NK-92 (cell line): ENCODE measurements around the gene EXOC4.

ENCODE experiments used
- DNase-seq: peaks from one replicate; lab custom pipeline; 2025; ENCODE audit not compliant: unreplicated experiment; lab: John Stamatoyannopoulos, UW

EXOC4 gene

DNA sequence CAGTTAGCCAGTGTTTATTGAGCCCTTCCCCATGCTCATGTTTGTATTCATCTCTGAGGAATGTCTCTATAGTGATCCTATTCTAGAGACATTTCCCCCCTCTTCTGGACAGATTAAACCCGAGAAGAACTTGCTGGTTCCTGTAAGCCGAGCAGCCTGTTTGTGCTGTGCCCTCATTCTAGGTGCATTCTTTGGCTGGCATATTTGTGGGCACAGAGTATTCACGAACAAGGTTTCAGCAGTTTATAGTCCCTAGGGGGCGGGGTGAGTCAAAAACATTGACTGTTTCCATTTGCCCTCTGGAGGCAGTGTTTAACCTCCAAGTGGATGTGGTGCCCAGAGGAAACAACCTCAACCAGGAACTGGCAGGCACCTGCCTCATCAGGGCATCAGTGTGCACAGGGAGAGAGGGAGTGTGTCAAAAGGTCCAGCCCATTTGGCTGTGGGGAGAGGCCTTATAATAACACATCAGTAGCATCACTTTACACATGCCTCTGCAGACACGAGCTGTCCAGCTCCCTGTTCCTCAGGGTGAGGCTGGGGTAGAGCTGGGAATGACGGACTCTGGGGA is 600.9 kb downstream of the EXOC4 start:
- DNase-seq = no peak

DNA sequence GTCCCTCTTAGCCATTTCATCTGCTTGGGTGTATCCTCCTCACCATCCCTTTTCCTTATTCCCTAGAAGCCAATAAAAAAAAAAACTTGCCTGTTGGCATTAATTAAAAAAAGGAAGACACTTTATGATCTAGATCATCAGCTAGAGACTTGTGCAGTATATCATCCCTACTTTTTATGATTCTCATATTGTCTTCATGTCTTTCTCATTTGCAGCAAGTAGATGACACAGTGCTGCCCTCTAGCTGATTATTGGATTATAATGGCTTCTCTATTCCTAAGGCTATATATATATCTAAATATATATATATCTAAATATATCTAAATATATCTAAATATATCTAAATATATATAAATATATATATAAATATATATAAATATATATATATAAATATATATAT is 601.9 kb downstream of the EXOC4 start:
- DNase-seq = no peak

GRCh38 chr7:133857376-133858119 is 604.7 kb downstream of the EXOC4 start:
- no peak for DNase-seq

DNA sequence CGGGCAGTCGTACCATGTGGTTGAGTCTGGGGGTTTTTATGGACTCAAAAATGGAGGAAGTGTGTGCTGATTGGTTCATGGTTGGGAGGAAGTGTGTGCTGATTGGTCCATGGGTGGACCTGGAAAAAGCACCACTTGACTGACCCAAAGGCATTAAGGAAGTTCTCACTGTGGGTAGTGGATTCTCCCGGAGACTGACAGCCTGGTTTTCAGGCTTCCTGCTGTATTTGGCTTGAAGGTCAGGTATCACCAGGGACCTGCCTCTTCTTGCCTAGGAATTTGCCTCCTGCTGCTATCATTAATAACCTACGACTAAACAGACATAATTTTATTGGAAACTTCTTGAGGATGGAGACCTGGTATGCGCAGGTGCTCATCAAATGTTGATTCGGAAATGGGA is 605.4 kb downstream of the EXOC4 start:
- DNase-seq = no peak

DNA sequence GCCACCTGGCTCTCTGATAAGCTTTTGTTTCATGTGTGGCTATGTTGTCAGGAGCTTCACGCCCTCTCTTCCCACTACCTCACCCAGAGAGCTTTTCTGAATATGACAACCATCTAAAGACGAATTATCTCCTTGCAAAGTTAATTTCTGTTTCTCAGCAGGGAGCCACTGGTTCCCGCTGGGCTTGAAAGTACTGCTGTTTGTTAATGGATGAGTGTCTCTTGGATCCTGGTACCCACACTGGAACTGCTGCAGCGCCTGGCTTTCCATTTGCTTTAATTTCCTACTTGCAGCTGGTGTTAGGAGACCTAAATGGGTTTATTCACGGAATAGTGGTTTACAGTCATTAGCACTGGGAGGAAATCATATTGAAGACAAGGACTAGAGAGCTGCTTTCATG is 606.4 kb downstream of the EXOC4 start:
- DNase-seq = no peak

- DNase-seq = no peak
Measured at GRCh38 chr7:133859871-133860450, 607.1 kb downstream of the EXOC4 start.

DNA sequence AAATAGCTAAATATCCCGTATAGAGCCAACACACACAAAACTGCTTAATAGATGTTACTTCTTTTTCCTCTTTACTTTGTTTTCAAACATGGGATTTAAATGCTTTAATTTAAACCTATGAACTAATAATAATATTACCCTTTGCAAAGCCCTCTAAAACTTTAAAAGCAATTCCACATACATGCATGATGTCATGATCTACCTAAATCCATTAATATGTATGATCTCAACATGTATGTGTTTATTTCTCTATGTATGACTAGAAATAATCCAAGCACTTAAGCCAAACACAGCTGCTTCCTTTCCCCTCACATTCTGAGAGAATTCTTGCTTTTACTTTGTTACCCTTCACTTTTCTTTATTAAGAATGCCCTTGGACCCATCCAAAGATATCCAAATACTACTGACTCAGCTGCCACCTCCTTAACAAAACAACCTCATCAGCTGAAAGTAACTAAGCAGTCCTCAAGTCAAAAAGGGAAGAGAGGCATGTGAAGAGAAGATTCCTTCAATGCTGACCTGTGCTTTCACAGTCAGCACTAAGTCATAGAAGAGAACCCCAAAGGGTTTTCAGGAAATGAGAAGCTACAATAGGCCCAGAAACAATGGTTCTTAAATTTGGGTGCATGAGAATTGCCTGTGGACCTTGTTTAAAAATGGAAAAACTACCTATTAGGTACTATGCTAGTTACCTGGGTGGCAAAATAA is 607.9 kb downstream of the EXOC4 start:
- no peak for DNase-seq

GRCh38 chr7:133861876-133862275 is 609.0 kb downstream of the EXOC4 start:
- DNase-seq = no peak

- DNase-seq = no peak
Measured at GRCh38 chr7:133863362-133864061, 610.6 kb downstream of the EXOC4 start.

- DNase-seq = no peak
Measured at GRCh38 chr7:133869556-133869955, 616.7 kb downstream of the EXOC4 start.

GRCh38 chr7:133871757-133872156 is 618.9 kb downstream of the EXOC4 start:
- DNase-seq = no peak

DNA sequence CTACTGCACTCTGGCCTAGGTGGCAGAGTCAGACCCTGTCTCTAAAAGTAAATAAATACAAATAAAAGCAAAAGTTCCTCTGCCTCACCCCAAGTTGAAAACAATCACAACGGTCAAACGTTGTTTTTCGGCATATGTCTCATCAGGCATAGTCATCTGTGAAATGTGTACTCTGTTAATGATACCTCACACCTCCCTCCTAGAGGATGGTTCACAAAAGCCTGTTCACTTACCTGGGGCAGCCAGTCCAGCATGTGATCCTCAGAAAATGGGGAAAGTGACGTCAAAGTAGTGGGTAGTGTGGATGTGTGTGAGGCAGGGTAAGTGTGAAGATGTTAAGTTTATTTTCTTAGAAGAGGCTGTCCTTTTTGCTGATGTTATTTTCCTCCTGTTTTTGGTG is 620.3 kb downstream of the EXOC4 start:
- DNase-seq = no peak

- no peak for DNase-seq
Measured at GRCh38 chr7:133873631-133874030, 620.8 kb downstream of the EXOC4 start.

DNA sequence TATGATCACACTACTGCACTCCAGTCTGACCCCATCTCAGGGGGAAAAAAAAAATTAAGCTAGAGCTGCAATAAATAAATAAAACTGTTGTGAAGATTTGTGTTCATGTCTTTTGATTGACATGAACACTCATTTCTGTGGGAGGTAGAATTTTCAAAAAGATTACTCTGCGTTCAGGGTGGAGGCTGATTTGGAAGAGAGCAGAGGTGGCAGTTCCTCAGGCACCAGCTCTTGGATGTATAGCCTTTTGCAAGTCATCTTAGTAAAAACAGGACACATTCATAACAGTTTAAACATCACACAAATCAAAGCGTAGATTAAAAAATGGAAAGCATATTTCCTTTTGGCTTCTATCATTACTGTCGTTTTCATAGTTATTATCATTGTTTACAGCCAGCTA is 630.7 kb downstream of the EXOC4 start:
- DNase-seq = no peak

- no peak for DNase-seq
Measured at GRCh38 chr7:133885213-133885612, 632.3 kb downstream of the EXOC4 start.

GRCh38 chr7:133886086-133886485 is 633.2 kb downstream of the EXOC4 start:
- no peak for DNase-seq

- DNase-seq = no peak
Measured at GRCh38 chr7:133886797-133887196, 633.9 kb downstream of the EXOC4 start.

- DNase-seq = no peak
Measured at GRCh38 chr7:133887459-133887858, 634.6 kb downstream of the EXOC4 start.

DNA sequence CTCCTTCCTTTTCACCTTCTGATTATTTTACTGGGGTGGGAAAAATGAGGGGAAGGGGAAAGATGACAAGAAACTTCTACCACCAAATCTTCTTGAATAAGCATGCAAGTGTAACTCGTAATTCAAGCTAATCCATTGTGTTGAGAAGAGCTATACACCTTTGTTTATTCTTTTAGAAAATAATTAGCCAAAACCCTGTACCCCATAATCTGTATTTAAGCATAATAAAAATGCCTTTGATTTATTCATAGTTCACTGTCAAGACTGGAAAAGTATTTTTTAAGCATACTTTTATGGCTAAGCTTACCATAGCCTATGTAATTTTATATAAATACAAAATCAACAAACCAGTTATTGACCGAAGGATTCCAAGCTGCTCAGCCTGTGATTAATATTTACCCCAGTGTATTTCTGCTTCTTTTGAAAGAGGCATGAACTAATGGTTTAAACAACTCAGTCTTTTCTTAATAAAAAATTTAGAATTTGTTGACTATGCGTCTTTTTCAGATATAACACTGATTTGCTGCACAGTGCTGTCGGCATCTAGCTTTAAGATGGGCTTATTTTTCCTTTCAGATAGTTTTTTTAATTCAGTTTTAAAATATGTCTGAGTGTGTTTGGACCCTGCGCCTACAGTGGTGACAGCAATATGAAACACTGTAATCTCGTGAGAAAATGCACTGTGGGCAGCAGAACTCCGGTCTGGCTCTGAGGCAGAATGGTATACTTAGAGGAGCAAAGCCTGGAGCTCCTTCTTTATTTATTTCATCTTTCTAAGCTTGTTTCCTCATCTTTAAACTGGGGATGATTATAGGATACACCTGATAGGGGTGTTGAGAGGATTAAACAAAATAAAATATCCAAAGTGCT is 635.4 kb downstream of the EXOC4 start:
- DNase-seq = no peak

DNA sequence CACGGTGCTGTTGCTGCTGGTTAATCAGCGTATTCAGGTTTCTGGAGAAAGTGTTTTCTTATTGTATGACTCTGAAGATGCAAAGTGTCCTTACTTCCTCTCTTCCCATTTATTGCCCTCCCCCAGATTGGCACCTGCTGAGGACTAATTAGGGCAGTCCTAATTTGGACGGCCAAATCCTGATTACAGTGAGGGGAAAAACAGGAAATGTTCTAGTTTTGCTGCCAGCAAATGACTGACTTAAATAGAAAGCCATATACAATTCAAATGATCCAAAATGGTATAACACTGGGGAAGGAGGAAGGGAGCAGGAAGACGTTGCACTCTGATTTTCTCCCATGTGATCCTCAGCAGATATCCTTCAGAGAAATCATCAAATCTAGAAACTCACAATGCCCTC is 651.9 kb downstream of the EXOC4 start:
- no peak for DNase-seq
